Measurements from ENCODE around the gene TMEM185A. TPM values are rescaled to one million over a fixed set of nuclear protein-coding genes. Genes with fewer than 3 reads are reported as not detected.
A peak's percentile ranks its signal among the peaks of the same experiment; 100 is the strongest.
"Not testable (repeated sequence)": the region's sequence is repeated elsewhere in the genome, so short reads cannot be mapped to it uniquely, and the experiment has no call there.

The TMEM185A gene
- 10 to 100 TPM; 26.9 to 39.5 (median 30.2) TPM for polyA plus RNA-seq (ENCODE audit: insufficient read length in 10 of 10)
- long read RNA-seq, donor 1, transcript TMEM185A-207 (7 exons, 2,840 nt), result major isoform, 6 of 9 reads
- long read RNA-seq, donor 1, partial matches to known transcripts, result 0 of 9 reads
- long read RNA-seq, donor 1, other reads (novel, unspliced or antisense), result 0 of 9 reads
- long read RNA-seq, donor 2, partial matches to known transcripts, result 0 of 4 reads
- long read RNA-seq, donor 2, other reads (novel, unspliced or antisense), result 0 of 4 reads
- long read RNA-seq, donor 3, result 0 reads
- long read RNA-seq, donor 4, transcript TMEM185A-207 (7 exons, 2,840 nt), result major isoform, 5 of 5 reads
- long read RNA-seq, donor 4, partial matches to known transcripts, result 0 of 5 reads
- long read RNA-seq, donor 4, other reads (novel, unspliced or antisense), result 0 of 5 reads
- long read RNA-seq, donor 5, transcript TMEM185A-207 (7 exons, 2,840 nt), result major isoform, 5 of 9 reads
- long read RNA-seq, donor 5, partial matches to known transcripts, result 0 of 9 reads
- long read RNA-seq, donor 5, other reads (novel, unspliced or antisense), result 0 of 9 reads
- long read RNA-seq, donor 6, partial matches to known transcripts, result 0 of 5 reads
- long read RNA-seq, donor 6, other reads (novel, unspliced or antisense), result 0 of 5 reads
- long read RNA-seq, donor 7, partial matches to known transcripts, result 0 of 7 reads
- long read RNA-seq, donor 7, other reads (novel, unspliced or antisense), result 0 of 7 reads
- long read RNA-seq, donor 8, partial matches to known transcripts, result 0 of 2 reads
- long read RNA-seq, donor 8, other reads (novel, unspliced or antisense), result 0 of 2 reads
- long read RNA-seq, donor 9, result 0 reads

GRCh38 chrX:149631234-149632165 lies at the start of gene TMEM185A:
Gene TMEM185A, minus strand, starts transcription at chrX:149631792. Its CDS starts 212 bp downstream, at chrX:149631580.
- DNase-seq, result peak; percentile 41 to 84 (median 65)

DNA sequence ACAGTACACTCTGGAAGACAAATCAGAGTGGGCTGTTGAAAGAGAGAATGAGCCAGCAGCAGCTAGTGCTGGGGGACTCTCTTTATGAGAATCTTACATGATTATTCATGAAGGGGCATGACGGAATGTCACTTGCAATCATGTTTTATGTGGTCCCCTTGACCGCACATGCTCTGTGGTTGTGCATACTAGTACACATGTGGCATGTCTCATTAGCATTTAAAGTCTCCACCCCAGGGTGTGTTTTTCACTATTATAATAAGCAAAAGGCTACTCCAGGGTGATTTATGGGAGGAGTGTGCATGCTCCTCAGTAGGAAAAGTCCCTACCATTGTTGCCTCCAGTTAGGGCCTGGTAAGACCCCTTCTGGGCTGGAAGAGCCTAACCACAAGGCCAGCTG lies 49.6 kb upstream of the TMEM185A start:
- no peak for DNase-seq

GRCh38 chrX:149679164-149679678 lies 47.6 kb upstream of the TMEM185A start:
- not testable (repeated sequence) for DNase-seq

GRCh38 chrX:149675554-149675953 lies 44.0 kb upstream of the TMEM185A start:
- not testable (repeated sequence) for DNase-seq

GRCh38 chrX:149675088-149675487 lies 43.5 kb upstream of the TMEM185A start:
- not testable (repeated sequence) for DNase-seq

DNA sequence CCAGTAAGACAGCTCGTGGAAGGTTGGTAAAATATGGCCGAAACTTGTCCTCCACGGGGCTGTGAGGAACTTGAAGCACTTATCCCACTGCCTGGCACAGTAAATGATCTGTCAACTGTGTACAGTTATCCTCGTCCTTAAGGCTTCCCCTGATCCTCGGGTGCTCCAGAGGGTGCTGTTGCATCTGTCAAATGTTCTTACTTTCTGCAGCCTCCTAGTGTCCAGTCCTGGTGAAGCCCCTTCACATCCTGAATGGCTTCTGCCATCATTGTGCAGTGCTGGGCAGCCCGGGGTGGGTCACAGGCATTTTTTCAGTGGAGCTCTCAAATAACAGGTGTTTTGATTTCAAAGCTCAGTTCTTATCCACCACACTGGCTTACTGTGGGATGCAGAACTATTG lies 29.0 kb upstream of the TMEM185A start:
- not testable (repeated sequence) for DNase-seq

DNA sequence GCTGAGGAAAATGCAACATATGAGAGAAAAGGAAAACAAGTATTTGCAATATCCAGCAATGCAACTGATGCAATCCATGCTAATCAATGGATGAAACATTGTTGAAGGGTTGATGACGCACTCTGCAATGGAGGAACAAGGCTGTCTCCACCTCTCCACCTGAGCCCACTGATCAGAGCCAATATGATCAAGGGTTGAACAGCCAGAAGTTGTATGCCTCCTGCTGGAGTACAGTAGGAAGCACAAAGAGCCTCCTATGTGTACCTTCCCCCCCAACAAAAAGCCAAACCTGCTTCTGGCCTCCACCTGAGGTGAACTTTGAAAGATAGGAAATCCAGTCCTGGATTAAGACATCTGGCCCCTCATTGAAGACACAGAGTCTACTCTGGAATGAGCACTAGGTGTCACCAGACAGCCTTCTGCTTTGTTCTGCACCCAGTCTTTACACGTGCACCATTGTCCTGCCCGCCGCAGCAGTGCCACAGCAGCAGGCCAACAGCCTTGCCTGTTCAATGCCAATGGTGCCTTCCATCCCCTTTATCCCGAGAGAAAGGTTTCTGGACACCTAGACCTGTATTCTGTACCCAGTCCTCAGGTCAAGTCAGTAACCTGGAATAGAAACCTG lies 24.8 kb upstream of the TMEM185A start:
- not testable (repeated sequence) for DNase-seq

DNA sequence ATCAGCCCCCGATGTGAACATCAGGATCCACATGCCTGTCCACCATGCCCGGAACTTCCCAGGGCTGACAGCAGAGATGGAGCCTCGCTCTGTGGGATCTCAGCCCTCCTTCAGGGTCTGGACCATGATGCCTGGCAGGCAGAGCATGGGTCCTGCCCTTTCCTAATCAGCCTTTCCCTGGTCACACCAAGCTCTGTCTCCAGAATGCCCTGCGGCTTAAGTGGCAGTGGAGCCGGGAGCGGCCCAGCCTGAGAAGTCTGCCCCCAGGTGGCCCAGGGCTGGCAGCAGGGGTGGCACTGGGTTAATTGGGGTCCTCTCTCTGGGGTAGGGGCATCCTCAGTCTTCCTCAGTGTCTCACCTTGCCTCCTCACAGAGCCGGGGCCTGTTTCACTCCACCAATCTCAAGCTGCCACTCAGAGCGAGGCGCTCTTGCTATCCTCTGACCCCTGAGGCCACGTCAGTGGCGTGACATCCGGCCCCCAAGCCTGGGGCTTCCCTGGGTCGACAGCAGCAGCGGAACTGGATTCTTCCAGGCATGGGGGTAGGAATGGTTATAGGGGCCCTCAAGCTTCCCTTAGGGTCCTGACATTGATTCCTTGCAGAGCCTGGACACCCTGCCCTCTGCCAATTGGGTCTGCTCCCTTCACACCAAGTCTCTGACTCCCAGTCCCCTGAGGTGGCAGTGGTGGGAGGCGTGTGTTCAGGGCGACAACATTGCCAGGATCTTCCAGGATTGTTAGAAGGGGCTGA lies 20.8 kb upstream of the TMEM185A start:
- DNase-seq, result no peak

DNA sequence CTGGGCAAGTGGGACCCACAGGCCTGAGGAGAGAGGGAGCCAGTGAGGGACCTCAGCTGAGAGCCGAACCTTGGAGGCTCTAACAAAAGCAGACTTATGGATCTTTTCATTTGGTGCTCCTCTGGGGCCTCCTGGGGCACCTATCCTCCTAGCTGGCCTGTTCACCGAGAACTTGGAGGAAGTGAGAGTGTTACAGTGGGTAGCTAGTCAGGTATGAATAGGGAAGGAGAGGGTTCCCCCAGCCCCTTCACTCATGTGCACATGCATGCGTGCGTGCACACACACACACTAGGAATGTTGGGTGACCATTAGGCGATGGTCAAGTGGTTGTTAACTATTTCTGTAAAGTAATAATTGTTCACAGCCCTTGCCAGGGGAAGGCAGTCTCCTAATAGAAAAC lies 18.6 kb upstream of the TMEM185A start:
- DNase-seq, result no peak

DNA sequence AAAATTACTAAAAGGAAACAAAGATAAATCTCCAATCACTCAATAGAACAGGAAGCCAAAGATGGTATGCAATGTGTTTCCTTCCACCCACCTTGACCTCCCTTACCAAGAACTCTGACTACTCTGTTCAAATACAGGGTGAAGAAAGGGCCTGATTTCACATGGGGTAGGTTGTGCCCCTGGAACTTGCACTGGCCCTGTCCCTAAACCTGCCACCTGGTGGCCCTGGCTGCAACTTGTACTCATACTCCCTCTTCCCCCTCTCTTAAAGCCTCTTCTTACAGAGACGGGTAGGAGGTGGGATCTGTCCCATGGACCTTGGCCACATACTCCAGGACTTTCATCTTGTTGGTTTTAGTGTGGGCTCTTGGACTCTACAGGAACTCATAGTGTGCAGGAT lies 17.3 kb upstream of the TMEM185A start:
- DNase-seq, result no peak

GRCh38 chrX:149647505-149647904 lies 15.9 kb upstream of the TMEM185A start:
- DNase-seq, result no peak

GRCh38 chrX:149643496-149643895 lies 11.9 kb upstream of the TMEM185A start:
- no peak for DNase-seq

DNA sequence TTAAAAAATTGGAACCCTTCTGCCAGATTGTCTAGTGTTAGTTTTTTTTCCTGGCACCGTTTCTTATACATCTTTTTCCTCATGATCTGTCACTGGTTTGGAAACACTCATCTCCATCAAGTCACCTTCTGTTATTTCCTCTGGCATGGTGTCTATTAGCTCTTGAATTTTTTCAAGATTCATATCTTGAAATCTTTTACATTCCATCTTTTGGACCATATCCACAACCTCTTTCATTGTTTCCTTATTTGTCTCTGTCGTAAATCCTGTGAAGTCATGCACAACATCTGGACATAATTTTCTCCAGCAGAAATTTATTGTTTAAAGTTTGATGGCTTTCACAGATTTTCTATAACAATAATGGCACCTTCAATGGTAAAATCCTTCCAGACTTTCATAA lies 10.2 kb upstream of the TMEM185A start:
- DNase-seq, result peak in 1 of 3 donors; percentile 24

DNA sequence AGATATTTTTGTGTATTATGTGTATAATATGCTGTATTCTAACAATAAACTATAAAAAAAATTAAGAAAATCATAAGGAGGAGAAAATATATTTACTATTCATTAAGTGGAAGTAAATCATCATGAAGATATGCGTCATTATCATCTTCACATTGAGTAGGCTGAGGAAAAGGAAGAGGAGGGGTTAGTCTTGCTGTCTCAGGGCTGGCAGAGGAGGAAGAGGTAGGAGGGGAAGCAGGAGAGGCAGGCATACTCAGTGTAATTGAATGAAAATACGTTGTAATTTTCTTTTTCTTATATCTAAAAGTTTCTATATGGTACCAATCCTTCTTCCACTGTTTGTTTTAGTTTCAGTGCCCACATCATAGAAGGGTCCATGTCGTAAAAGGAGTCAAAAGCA lies 9.8 kb upstream of the TMEM185A start:
- DNase-seq, result no peak

DNA sequence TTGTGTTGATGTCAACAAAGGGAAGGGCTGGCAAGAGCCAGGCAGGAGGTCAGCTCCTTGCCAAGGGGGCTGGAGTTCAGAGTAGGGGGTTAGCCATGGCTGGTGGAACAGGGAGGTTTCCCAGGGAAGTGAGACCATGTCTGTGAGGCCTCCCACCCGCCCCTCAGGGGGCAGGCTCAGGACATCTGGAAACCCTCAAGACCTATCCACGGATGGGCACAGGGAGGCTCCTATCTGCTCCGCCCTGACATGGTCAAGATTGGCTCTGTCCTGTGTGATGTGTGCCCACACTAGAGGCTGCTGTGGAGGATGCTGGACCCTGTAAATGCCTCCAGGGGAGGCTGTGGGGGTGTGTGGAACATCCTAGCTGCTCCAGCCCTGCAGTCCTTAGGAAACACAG lies 8.0 kb upstream of the TMEM185A start:
- no peak for DNase-seq

DNA sequence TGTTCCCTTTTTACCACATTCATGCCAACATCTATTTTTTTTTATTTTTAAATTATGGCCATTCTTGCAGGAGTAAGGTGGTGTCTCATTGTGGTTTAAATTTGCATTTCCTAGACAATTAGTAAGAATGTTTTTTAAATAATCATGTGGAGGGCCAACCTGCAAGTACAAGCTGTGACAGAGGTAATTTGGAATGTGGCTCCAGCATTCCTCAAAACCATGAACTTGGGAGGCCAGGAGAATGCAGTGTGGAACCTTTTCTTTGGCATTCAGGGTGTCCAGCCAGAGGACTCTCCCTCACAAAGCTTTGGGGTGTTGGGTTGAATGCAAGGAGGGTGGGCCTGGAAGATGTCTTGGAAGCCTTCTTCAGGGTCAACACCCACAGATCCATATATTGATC lies 7.3 kb upstream of the TMEM185A start:
- no peak for DNase-seq

GRCh38 chrX:149633511-149633910 lies 1.9 kb upstream of the TMEM185A start:
- no peak for DNase-seq

GRCh38 chrX:149630681-149631233 lies 835 bp downstream of the TMEM185A start:
- peak in 2 of 3 donors; percentile 27 to 71 for DNase-seq

GRCh38 chrX:149629730-149630387 lies 1.7 kb downstream of the TMEM185A start:
- no peak for DNase-seq

Measured in muscle of back (tissue), 13 donors.